GM18502 (cell line): ENCODE results near the gene MAN2B2.

Experiments
- ATAC-seq: cut with Tn5 transposase; IDR thresholded peaks from one replicate; pipeline ENCODE4 v1.9.1; 2021; ENCODE audit warnings: mild to moderate bottlenecking; ENCODE audit not compliant: unreplicated experiment, poor library complexity

The MAN2B2 gene

GRCh38 chr4:6591313-6591712 is 16.3 kb downstream of the MAN2B2 start:
- no peak for ATAC-seq

- ATAC-seq, result no peak
Observed at GRCh38 chr4:6591781-6592180, 16.8 kb downstream of the MAN2B2 start.

GRCh38 chr4:6592804-6593563 is 18.0 kb downstream of the MAN2B2 start:
- ATAC-seq, result no peak

GRCh38 chr4:6594341-6594740 is 19.4 kb downstream of the MAN2B2 start:
- ATAC-seq, result no peak

GRCh38 chr4:6594826-6595355 is 19.9 kb downstream of the MAN2B2 start:
- ATAC-seq, result no peak

DNA sequence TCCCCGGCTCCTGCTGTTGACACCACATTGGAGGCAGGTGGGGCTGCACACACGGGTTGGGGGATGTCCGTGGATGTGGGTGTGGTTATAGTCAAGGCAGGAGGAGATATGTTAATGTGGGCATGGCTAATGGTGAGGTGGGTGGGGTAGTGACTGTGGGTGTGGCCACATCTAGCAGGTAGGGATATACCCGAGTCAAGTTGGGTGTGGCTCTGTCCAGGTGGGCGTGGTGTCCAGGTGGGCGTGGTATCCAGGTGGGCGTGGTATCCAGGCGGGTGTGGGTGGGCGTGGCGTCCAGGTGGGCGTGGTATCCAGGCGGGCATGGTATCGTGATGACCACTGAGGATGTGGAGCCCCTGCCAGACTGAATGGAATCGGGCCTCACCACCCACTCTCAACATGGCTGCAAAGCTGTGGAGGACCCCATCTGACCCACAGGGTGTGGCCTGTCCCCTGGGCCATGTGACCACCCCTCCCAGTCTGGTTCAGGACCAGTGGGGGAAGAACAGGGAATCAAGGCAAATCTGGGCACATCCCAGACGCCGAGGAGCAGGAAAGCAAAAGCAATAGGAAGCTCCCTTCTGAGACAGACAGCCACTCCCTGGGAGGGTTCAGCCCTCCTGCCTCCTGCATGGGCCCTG is 21.0 kb downstream of the MAN2B2 start:
- ATAC-seq, result no peak

DNA sequence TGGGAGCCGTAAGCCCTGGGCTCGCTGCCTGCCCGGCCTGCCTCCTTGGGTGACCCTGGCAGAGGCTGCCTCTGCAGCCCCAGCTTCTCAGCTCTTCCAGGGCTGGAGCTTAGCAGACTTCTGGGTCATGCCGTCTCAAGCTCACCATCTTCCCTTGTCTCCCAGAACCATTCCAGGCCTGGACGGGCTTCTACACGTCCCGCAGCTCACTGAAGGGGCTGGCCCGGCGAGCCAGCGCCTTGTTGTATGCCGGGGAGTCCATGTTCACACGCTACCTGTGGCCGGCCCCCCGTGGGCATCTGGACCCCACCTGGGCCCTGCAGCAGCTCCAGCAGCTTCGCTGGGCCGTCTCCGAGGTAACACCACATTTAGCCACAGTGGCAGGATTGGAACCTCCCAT is 22.0 kb downstream of the MAN2B2 start:
- ATAC-seq, result no peak

GRCh38 chr4:6598127-6598526 is 23.1 kb downstream of the MAN2B2 start:
- no peak for ATAC-seq

- no peak for ATAC-seq
Observed at GRCh38 chr4:6598641-6599040, 23.7 kb downstream of the MAN2B2 start.

- ATAC-seq, result no peak
Observed at GRCh38 chr4:6601661-6602250, 26.8 kb downstream of the MAN2B2 start.

GRCh38 chr4:6602289-6602688 is 27.3 kb downstream of the MAN2B2 start:
- ATAC-seq, result no peak

DNA sequence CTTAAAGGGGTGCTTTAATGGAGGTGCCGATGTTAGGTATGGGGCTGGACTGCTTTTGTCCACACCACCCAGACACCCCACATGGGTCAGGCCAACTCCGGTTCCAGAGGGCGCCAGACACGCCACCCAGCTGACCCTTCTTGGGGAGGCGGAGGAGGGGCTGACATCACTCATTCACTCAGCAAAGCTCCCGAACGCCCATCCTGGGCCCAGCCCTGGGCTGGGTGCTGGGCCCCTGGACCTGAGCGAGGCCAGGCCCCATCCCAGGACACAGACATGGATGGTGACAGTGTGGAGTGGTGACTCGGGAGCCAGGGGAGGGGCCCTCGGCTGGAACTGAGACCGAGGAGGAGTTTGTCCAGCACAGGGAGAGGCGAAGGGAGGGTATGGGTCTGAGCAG is 28.1 kb downstream of the MAN2B2 start:
- no peak for ATAC-seq

DNA sequence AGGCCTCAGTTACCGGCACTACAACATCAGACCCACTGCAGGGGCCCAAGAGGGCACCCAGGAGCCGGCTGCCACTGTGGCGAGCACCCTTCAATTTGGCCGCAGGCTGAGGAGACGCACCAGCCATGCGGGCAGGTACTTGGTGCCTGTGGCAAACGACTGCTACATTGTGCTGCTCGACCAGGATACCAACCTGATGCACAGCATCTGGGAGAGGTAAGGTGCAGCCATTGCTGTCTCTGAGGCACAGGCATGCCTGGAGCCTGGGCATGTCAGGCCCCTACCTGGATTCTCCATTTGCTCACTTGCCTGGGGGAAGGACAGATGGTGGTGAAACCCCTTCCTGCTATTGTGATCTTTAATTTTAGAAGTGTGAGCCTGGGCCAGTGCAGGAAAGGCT is 30.1 kb downstream of the MAN2B2 start:
- no peak for ATAC-seq

- no peak for ATAC-seq
Observed at GRCh38 chr4:6605605-6606004, 30.6 kb downstream of the MAN2B2 start.

- ATAC-seq, result no peak
Observed at GRCh38 chr4:6606465-6607235, 31.7 kb downstream of the MAN2B2 start.

GRCh38 chr4:6607368-6608055 is 32.5 kb downstream of the MAN2B2 start:
- ATAC-seq, result no peak

DNA sequence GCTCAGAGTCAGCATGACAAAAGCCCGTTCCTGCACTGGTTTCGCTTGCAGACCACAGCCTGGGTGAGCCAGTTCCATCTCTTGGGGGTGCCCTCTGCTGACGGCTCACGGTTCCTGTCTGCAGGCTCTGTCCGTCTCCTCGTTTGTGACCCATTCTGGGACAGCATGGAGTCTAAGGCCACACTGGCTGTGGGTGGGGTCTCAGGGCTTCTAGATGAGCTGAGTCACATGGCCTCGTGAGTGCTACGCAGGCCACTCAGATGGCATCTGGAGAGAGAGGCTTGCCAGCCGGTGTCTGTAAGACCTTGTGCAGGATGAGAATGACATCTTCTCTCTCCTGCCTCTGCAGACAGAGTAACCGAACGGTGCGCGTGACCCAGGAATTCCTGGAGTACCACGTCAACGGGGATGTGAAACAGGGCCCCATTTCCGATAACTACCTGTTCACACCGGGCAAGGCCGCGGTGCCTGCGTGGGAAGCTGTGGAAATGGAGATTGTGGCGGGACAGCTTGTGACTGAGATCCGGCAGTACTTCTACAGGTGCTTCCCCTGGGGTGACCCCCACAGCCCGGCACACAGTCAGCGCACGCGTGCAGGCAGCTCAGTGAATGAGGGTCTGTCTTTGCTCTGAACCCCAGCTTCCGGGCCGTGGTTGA is 33.9 kb downstream of the MAN2B2 start:
- no peak for ATAC-seq

- no peak for ATAC-seq
Observed at GRCh38 chr4:6609415-6610079, 34.6 kb downstream of the MAN2B2 start.

DNA sequence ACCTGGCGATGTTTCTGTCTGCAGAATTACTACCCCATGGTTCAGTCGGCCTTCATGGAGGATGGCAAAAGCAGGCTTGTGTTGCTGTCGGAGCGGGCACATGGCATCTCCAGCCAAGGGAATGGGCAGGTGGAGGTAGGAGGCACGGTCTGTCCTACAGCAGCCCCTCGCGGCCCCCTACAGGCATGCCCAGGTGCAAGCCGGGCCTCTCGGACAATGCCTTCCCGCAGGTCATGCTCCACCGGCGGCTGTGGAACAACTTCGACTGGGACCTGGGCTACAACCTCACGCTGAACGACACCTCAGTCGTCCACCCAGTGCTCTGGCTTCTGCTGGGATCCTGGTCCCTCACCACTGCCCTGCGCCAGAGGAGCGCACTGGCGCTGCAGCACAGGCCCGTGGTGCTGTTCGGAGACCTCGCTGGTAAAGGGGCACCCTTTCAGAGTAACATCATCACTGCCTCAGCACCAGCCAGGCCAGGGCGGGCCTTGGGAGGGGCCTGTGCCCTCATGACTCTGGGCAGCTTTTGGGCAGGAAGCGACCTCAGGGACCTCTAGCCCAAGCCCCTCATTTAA is 36.0 kb downstream of the MAN2B2 start:
- ATAC-seq, result no peak
